HCT116 (cell line): ENCODE data around the gene ADAR. TPM values are rescaled to one million over a fixed set of nuclear protein-coding genes. Genes with fewer than 3 reads are reported as not detected.

Source experiments
- ATAC-seq: fragments of 200-7000 bp; cut with Tn5 transposase; 2 replicates; pipeline ENCODE4 v1.9.1; 2020; ENCODE audit warnings: mild to moderate bottlenecking, moderate library complexity
- BruUV-seq: library from RNA; stranded (reverse); fragments of 400-500 nt; replicated peaks from 2 replicates; lab custom pipeline; 2021; lab: Mats Ljungman, UMichigan
- CTCF ChIA-PET: fragments of 300-600 bp; sonication (Branson Sonifier 250); formaldehyde crosslinking; loops from one replicate; lab custom pipeline; 2021; ENCODE audit warnings: antibody characterized with exemption; lab: Charles Lee
- POLR2A ChIA-PET: fragments of 300-600, 350-600 bp; sonication (Branson Sonifier 250); formaldehyde crosslinking; loops from one replicate; lab custom pipeline; 2021; ENCODE audit warnings: antibody characterized with exemption; lab: Charles Lee
- RAD21 ChIA-PET, 2 experiments: fragments of 300-600 bp; sonication (Branson Sonifier 250); formaldehyde crosslinking; loops; one replicate each; lab custom pipeline; 2023; ENCODE audit warnings: low total read pairs in 2 of 2; ENCODE audit not compliant: uncharacterized antibody in 2 of 2, unreplicated experiment in 2 of 2, low non-redundant PET in 1 of 2; lab: Charles Lee
- DNase-seq: peaks from one replicate; pipeline ENCODE4 v3.0.0-alpha.2; 2010; ENCODE audit warnings: low read depth, low spot score
- H2AFZ ChIP-seq: fragments of 200-600 bp; shearing (Covaris generic), sonication (generic); 2 replicates; pipeline ENCODE4 v1.6.1; 2017; ENCODE audit warnings: low read depth, mixed run types, mixed read lengths, antibody characterized with exemption, low read length; ENCODE audit not compliant: poor library complexity, severe bottlenecking
- H3K27ac ChIP-seq: 2 replicates; pipeline ENCODE4 v1.5.1; 2012; ENCODE audit warnings: low read depth, low read length
- H3K27me3 ChIP-seq: fragments of 200-600 bp; sonication (generic); 2 replicates; pipeline ENCODE4 v1.6.1; 2016; ENCODE audit warnings: mixed run types, low read length, mixed read lengths; ENCODE audit not compliant: insufficient read depth
- H3K36me3 ChIP-seq, 2 experiments: fragments of 200-500 bp in 1 of 2; fragments of 200-600 bp in 1 of 2; sonication (Bioruptor generic) in 1 of 2; sonication (generic) in 1 of 2; 2 replicates each; pipeline versions ENCODE4 v1.5.1 to v1.6.1; 2014 to 2016; ENCODE audit warnings: low read length in 2 of 2, inconsistent platforms in 1 of 2, mixed read lengths in 1 of 2, mixed run types in 1 of 2; ENCODE audit not compliant: insufficient read depth in 2 of 2, control insufficient read depth in 1 of 2
- H3K4me1 ChIP-seq, 2 experiments: fragments of 200-600 bp in 1 of 2; sonication (generic) in 1 of 2; 2 replicates each; pipeline versions ENCODE4 v1.5.1 to v1.6.1; 2012 to 2017; ENCODE audit warnings: low read length in 2 of 2, inconsistent platforms in 1 of 2, mild to moderate bottlenecking in 1 of 2, mixed read lengths in 1 of 2, mixed run types in 1 of 2, moderate library complexity in 1 of 2; ENCODE audit not compliant: insufficient read depth in 2 of 2, control insufficient read depth in 1 of 2
- H3K4me2 ChIP-seq: fragments of 200-600 bp; sonication (generic); 2 replicates; pipeline ENCODE4 v1.6.1; 2017; ENCODE audit warnings: mixed run types, low read length, mixed read lengths
- H3K4me3 ChIP-seq, 2 experiments: fragments of 200-600 bp in 1 of 2; sonication (generic) in 1 of 2; replicated peaks in 1 of 2; 2 replicates each; pipeline ENCODE4 v1.5.1; 2011 to 2016; ENCODE audit warnings: low read length in 2 of 2, control low read depth in 1 of 2, low read depth in 1 of 2, mild to moderate bottlenecking in 1 of 2, mixed read lengths in 1 of 2, mixed run types in 1 of 2
- H3K79me2 ChIP-seq: fragments of 200-600 bp; sonication (generic); 2 replicates; pipeline ENCODE4 v1.6.1; 2017; ENCODE audit warnings: mild to moderate bottlenecking, mixed run types, low read length, moderate library complexity, mixed read lengths; ENCODE audit not compliant: insufficient read depth
- H3K9ac ChIP-seq: fragments of 200-600 bp; sonication (generic); 2 replicates; pipeline ENCODE4 v1.6.1; 2016; ENCODE audit warnings: low read length, mixed read lengths
- H3K9me2 ChIP-seq: fragments of 200-600 bp; sonication (generic), shearing (Covaris generic); 2 replicates; pipeline ENCODE4 v1.6.1; 2017; ENCODE audit warnings: mixed run types, mild to moderate bottlenecking, moderate library complexity; ENCODE audit not compliant: insufficient read depth
- H3K9me3 ChIP-seq, 2 experiments: fragments of 200-500 bp in 1 of 2; fragments of 200-600 bp in 1 of 2; sonication (Bioruptor generic) in 1 of 2; sonication (generic) in 1 of 2; 2 replicates each; pipeline ENCODE4 v1.6.1; 2014 to 2017; ENCODE audit warnings: low read length in 2 of 2, mixed read lengths in 2 of 2, inconsistent platforms in 1 of 2, low read depth in 1 of 2, mild to moderate bottlenecking in 1 of 2, mixed run types in 1 of 2, moderate library complexity in 1 of 2; ENCODE audit not compliant: control insufficient read depth in 1 of 2, insufficient read depth in 1 of 2
- H4K20me1 ChIP-seq: fragments of 200-600 bp; sonication (generic), shearing (Covaris generic); 2 replicates; pipeline ENCODE4 v1.6.1; 2017; ENCODE audit warnings: mixed run types, mild to moderate bottlenecking, moderate library complexity; ENCODE audit not compliant: insufficient read depth
- CBX3 ChIP-seq: IDR thresholded peaks from 2 replicates; pipeline ENCODE4 v1.6.1; 2012; ENCODE audit warnings: low read depth
- CEBPB ChIP-seq: IDR thresholded peaks from 2 replicates; pipeline ENCODE4 v1.6.1; 2012; ENCODE audit warnings: low read depth
- ELF1 ChIP-seq: IDR thresholded peaks from 2 replicates; pipeline ENCODE4 v1.6.1; 2012; ENCODE audit warnings: low read depth, borderline replicate concordance
- EZH2 ChIP-seq: fragments of 200-600 bp; sonication (generic); IDR thresholded peaks from 2 replicates; pipeline ENCODE4 v1.6.1; 2017; ENCODE audit warnings: antibody characterized with exemption, mixed run types
- FOSL1 ChIP-seq: IDR thresholded peaks from 2 replicates; pipeline ENCODE4 v1.6.1; 2012; ENCODE audit warnings: low read depth
- JUND ChIP-seq: IDR thresholded peaks from 2 replicates; pipeline ENCODE4 v1.6.1; 2012
- MAX ChIP-seq: IDR thresholded peaks from 2 replicates; pipeline ENCODE4 v1.6.1; 2012
- POLR2AphosphoS5 ChIP-seq: IDR thresholded peaks from 2 replicates; pipeline ENCODE4 v1.6.1; 2011; ENCODE audit warnings: mild to moderate bottlenecking, low read depth, low read length, moderate library complexity
- RAD21 ChIP-seq: IDR thresholded peaks from 2 replicates; pipeline ENCODE4 v1.6.1; 2012; ENCODE audit warnings: low read depth, mild to moderate bottlenecking
- TCF7L2 ChIP-seq: IDR thresholded peaks from 2 replicates; pipeline ENCODE4 v1.7.0; 2011; ENCODE audit warnings: borderline replicate concordance, inconsistent platforms; ENCODE audit not compliant: insufficient read depth, insufficient read length; ENCODE audit errors: extremely low read depth
- ZNF274 ChIP-seq: fragments of 200-500 bp; sonication (Bioruptor generic); IDR thresholded peaks from 2 replicates; pipeline ENCODE4 v1.6.1; 2014; ENCODE audit warnings: mild to moderate bottlenecking, low read depth, low read length, inconsistent platforms
- intact Hi-C: fragments of 100-400 bp; cut with micrococcal nuclease; formaldehyde crosslinking; loops from 2 replicates; pipeline ENCODE4 v1.10.0; 2022
- total RNA-seq: library from RNA; stranded (reverse); gene quantifications from one replicate; pipeline ENCODE4 v1.2.1, GENCODE V29; 2021; ENCODE audit not compliant: unreplicated experiment
- TF ChIP-seq, protein P1 (sequence below): IDR thresholded peaks from 2 replicates; pipeline ENCODE4 v1.6.1; 2012
- TF ChIP-seq, protein P2 (sequence below): IDR thresholded peaks from 2 replicates; pipeline ENCODE4 v1.6.1; 2011; ENCODE audit warnings: mild to moderate bottlenecking, low read length, moderate library complexity; ENCODE audit not compliant: insufficient replicate concordance; ENCODE audit errors: extremely low read depth

The ADAR gene
- total RNA-seq, 1 experiment from 2014 or later = 169 TPM

DNA sequence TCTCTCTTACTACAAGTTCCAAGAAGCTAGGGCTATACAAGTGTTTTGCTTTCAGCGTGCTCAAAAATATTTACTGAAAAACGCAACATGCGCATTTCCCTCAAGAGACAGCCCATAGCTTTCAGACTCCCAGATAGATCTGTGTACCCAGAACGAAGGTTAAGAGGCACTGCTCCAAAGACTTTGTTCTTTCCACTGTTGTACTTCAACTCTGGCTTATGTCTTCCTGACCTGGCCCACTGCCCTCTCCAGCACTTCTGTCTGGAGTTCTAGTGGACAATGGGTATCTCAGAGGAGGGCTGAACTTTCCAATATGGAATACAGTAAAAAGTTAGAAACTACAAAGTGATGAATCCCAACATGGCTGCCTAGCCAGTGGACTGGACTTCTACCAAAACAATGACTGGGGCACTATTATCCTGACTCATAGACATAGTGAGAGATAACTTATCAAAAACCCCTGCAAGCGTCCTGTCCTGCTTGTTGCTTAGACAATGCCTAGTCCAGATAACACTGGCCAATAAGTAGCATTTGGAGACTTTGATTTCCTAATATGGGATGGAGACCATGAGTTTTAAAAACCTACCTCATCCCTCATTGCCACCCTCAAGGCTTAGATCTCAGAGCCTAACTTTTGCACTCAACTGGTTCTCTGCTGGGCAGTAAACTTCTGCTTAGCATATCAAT, 8.8 kb upstream of the ADAR start:
- ChIA-PET RAD21 (no interaction called here), CTCF (no interaction called here), POLR2A (no interaction called here)
- Histone ChIP-seq H3K9ac (no peak overlapping the region), H3K4me2 (no peak overlapping the region), H3K79me2 (peaks cover 97% of the 10 kb centered on the region), H3K4me1 (no peaks in the 10 kb centered on the region), H3K9me2 (no peaks in the 10 kb centered on the region), H3K27ac (no peak overlapping the region), H3K36me3 (no peaks in the 10 kb centered on the region), H3K27me3 (no peaks in the 10 kb centered on the region), H2AFZ (no peak overlapping the region), H4K20me1 (0 out of 2 replicates have a peak, but pooled peaks cover 3% of the 10 kb centered on the region), H3K9me3 (no peaks in the 10 kb centered on the region), H3K4me3 (no peak overlapping the region)
- DNase-seq = no peak
- intact Hi-C loops = no loop called here
- TF ChIP-seq CBX3 (no peak), TCF7L2 (no peak), RAD21 (no peak), JUND (no peak), POLR2AphosphoS5 (no peak), ZNF274 (no peak), ELF1 (no peak), FOSL1 (no peak), MAX (no peak), EZH2 (no peak), CEBPB (no peak)
- TF ChIP-seq, protein P1, sequence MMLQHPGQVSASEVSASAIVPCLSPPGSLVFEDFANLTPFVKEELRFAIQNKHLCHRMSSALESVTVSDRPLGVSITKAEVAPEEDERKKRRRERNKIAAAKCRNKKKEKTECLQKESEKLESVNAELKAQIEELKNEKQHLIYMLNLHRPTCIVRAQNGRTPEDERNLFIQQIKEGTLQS = no peak
- TF ChIP-seq, protein P2, sequence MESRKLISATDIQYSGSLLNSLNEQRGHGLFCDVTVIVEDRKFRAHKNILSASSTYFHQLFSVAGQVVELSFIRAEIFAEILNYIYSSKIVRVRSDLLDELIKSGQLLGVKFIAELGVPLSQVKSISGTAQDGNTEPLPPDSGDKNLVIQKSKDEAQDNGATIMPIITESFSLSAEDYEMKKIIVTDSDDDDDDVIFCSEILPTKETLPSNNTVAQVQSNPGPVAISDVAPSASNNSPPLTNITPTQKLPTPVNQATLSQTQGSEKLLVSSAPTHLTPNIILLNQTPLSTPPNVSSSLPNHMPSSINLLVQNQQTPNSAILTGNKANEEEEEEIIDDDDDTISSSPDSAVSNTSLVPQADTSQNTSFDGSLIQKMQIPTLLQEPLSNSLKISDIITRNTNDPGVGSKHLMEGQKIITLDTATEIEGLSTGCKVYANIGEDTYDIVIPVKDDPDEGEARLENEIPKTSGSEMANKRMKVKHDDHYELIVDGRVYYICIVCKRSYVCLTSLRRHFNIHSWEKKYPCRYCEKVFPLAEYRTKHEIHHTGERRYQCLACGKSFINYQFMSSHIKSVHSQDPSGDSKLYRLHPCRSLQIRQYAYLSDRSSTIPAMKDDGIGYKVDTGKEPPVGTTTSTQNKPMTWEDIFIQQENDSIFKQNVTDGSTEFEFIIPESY = no peak
- ATAC-seq = no peak
- no TSS peak for BruUV-seq
